OCI-LY7 (cell line): ENCODE measurements around the gene EIF4ENIF1.

Experiments
- EZH2phosphoT487 ChIP-seq: fragments of 200-600 bp; sonication (generic); IDR thresholded peaks from 2 replicates; pipeline ENCODE4 v1.6.1; 2018; ENCODE audit warnings: low read depth, borderline replicate concordance, mild to moderate bottlenecking, mixed run types, antibody characterized with exemption, low read length, moderate library complexity, mixed read lengths
- TF ChIP-seq, protein P1 (sequence below): fragments of 200-600 bp; sonication (generic); conservative IDR thresholded peaks from 2 replicates; pipeline ENCODE4 v1.5.1; 2014; ENCODE audit warnings: mild to moderate bottlenecking, antibody characterized with exemption, low read length, moderate library complexity, mixed read lengths

DNA sequence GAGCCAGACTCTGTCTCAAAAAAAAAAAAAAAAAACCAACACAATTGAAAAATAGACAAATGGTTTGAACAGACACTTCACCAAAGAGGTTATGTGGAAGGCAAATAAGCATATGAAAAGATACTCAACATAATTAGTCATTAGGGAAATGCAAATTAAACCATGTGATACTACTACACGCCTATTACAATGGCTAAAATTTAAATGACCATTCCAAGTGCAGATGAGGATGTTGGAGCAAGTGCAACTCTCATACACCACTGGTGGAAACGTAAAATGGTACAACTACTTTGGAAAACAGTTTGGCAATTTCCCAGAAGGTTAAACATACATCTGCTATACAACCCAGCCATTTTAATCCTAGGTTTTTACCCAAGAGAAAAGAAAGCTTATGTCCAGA is 24.3 kb downstream of the EIF4ENIF1 start:
- TF ChIP-seq, protein P1, sequence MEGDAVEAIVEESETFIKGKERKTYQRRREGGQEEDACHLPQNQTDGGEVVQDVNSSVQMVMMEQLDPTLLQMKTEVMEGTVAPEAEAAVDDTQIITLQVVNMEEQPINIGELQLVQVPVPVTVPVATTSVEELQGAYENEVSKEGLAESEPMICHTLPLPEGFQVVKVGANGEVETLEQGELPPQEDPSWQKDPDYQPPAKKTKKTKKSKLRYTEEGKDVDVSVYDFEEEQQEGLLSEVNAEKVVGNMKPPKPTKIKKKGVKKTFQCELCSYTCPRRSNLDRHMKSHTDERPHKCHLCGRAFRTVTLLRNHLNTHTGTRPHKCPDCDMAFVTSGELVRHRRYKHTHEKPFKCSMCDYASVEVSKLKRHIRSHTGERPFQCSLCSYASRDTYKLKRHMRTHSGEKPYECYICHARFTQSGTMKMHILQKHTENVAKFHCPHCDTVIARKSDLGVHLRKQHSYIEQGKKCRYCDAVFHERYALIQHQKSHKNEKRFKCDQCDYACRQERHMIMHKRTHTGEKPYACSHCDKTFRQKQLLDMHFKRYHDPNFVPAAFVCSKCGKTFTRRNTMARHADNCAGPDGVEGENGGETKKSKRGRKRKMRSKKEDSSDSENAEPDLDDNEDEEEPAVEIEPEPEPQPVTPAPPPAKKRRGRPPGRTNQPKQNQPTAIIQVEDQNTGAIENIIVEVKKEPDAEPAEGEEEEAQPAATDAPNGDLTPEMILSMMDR = no peak
- TF ChIP-seq EZH2phosphoT487 = no peak
